Right lobe of liver (tissue), 4 donors: Measurements from ENCODE around the gene WDR35.

Source experiments
- CTCF ChIP-seq, 4 donors: fragments of 200-600 bp in 3 of 4; fragments of 450-650 bp in 1 of 4; IDR thresholded peaks; one replicate each; pipeline versions ENCODE4 v1.5.1 to v1.8.0; 2016 to 2022; ENCODE audit warnings: antibody characterized with exemption in 4 of 4, mild to moderate bottlenecking in 2 of 4
- POLR2A ChIP-seq: fragments of 450-650 bp; IDR thresholded peaks from one replicate; pipeline ENCODE4 v1.6.1; 2017; ENCODE audit warnings: antibody characterized with exemption, mild to moderate bottlenecking
- donor health status: DM: no; HTN: no; CAD: no.
- donor health status: DM: no; HTN: no; CAD: no.
- donor health status: DM: no; HTN: yes; CAD: no.

- TF ChIP-seq CTCF (IDR thresholded peaks at IDR 0.05) (no peak), POLR2A (no peak)
Measured at GRCh38 chr2:19882286-19882685, 107.6 kb downstream of the WDR35 start.
